Bronchial epithelial cell (primary cell): Measurements from ENCODE around the gene UCMA. TPM values are rescaled to one million over a fixed set of nuclear protein-coding genes. Genes with fewer than 3 reads are reported as not detected.

Source experiments
- DNase-seq: peaks from one replicate; pipeline ENCODE4 v3.0.0-alpha.2; 2010; ENCODE audit warnings: low read depth
- FAIRE-seq: peaks from 2 replicates; lab custom pipeline; 2011; peaks lifted over from hg19 to GRCh38; lab: Jason Lieb, UNC
- H3K27me3 ChIP-seq: 2 replicates; pipeline ENCODE4 v1.5.1; 2011; ENCODE audit warnings: low read length; ENCODE audit not compliant: control insufficient read depth, insufficient read depth
- H3K36me3 ChIP-seq: 2 replicates; pipeline ENCODE4 v1.5.1; 2011; ENCODE audit warnings: low read length; ENCODE audit not compliant: control insufficient read depth, insufficient read depth
- H3K4me3 ChIP-seq: 2 replicates; pipeline ENCODE4 v1.5.1; 2011; ENCODE audit warnings: mild to moderate bottlenecking, low read depth, low read length, control low read depth
- CTCF ChIP-seq: IDR thresholded peaks from 2 replicates; pipeline ENCODE4 v1.5.1; 2011; ENCODE audit warnings: mild to moderate bottlenecking, moderate library complexity, low read length, control low read depth, inconsistent platforms; ENCODE audit not compliant: insufficient read depth, severe bottlenecking
- total RNA-seq: library from RNA; depleted of rRNA; stranded (reverse); fragments of >200 nt; gene quantifications from 2 replicates; pipeline ENCODE4 v1.2.1, GENCODE V29; 2014

Gene UCMA
- total RNA-seq, 1 donor from 2014 or later, result not detected

GRCh38 chr10:13213163-13213562 is 21.0 kb downstream of the UCMA start:
- DNase-seq (no peak), FAIRE-seq (no peak)
- no peaks in the 10 kb centered on the region for H3K36me3 ChIP-seq
- no peak overlapping the region for H3K4me3 ChIP-seq
- TF ChIP-seq CTCF, result no peak
- no peaks in the 10 kb centered on the region for H3K27me3 ChIP-seq

- DNase-seq, result peak; percentile 33
- H3K36me3 ChIP-seq, result no peaks in the 10 kb centered on the region
Measured at GRCh38 chr10:13206546-13207443, 27.4 kb downstream of the UCMA start.

GRCh38 chr10:13206091-13206490 is 28.1 kb downstream of the UCMA start:
- Histone ChIP-seq H3K4me3 (no peak overlapping the region), H3K27me3 (no peaks in the 10 kb centered on the region), H3K36me3 (no peaks in the 10 kb centered on the region)
- no peak for TF ChIP-seq CTCF
- FAIRE-seq (peak; percentile 36), DNase-seq (no peak)

More at GRCh38 chr10:13206546-13207443, 27.4 kb downstream of the UCMA start:
- no peaks in the 10 kb centered on the region for H3K27me3 ChIP-seq
- no peak for FAIRE-seq
- peak; percentile 48 for TF ChIP-seq CTCF
- no peak overlapping the region for H3K4me3 ChIP-seq

- H3K4me3 ChIP-seq, result no peak overlapping the region
- no peaks in the 10 kb centered on the region for H3K36me3 ChIP-seq
- H3K27me3 ChIP-seq, result no peaks in the 10 kb centered on the region
- DNase-seq (no peak), FAIRE-seq (no peak)
- no peak for TF ChIP-seq CTCF
Measured at GRCh38 chr10:13201132-13201531, 33.0 kb downstream of the UCMA start.

- TF ChIP-seq CTCF, result no peak
- H3K36me3 ChIP-seq, result no peaks in the 10 kb centered on the region
- H3K4me3 ChIP-seq, result no peak overlapping the region
- H3K27me3 ChIP-seq, result no peaks in the 10 kb centered on the region
- FAIRE-seq (no peak), DNase-seq (no peak)
Measured at GRCh38 chr10:13195016-13195415, 39.2 kb downstream of the UCMA start.
